A549 treated with AZD9567 at 1 μM for 4 hours (cell line): ENCODE measurements around the gene OR5B2. TPM values are rescaled to one million over a fixed set of nuclear protein-coding genes. Genes with fewer than 3 reads are reported as not detected.

Experiments used
- total RNA-seq: library from RNA; stranded (reverse); fragments of 200-300 nt; extraction: Qiagen RNA extraction; gene quantifications from 5 replicates; pipeline ENCODE4 v1.2.3, GENCODE V29; 2022; ENCODE audit not compliant: insufficient read depth

Gene OR5B2
- total RNA-seq, result not detected in 5 replicates

DNA sequence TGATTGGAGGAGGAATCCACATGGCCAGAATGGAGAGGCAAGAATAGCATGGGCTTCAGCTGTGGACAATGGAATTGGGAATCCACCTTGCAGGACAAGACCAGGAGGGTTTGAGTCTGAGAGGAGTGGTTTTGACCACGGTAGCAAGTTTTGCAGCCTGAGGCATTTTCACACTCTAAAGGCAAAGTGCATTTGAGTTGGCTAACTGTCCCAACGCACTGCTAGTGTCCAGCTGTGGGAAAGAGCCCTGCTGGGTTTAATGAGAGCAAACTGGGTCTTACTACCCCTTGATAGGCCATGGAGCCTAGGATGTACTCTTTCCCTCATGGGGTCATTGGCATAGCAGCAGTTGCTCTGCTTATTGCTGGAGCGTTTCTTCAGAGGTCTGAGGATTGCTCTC, at the start of gene OR5B2:
Gene OR5B2 (minus strand): TSS at position 101 of the 400 bp plus-strand sequence. CDS start 4,860 bp downstream, outside the sequence.

DNA sequence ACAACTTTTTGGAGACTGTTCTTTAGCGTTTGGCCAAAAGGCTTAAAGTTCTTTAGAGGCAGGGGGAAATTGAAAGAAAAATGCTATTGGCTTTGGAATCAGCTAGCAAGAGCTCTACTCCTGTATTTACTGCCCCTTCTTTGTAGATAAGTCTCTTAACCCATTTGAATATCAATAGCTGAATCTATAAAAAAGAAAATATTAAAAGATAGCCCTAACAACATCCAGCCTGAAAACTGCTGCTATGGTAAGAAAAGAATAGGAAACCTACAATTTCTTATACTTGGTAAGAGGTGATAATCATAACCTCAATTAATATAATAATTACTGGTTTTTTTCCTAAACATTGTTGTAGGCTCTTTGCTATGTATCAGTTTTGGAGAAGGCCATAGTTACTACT, 14.2 kb upstream of the OR5B2 start, which contains the start of gene OR5B12:
Gene OR5B12 (minus strand): TSS at position 101 of the 400 bp plus-strand sequence. CDS start 2,085 bp downstream, outside the sequence.

DNA sequence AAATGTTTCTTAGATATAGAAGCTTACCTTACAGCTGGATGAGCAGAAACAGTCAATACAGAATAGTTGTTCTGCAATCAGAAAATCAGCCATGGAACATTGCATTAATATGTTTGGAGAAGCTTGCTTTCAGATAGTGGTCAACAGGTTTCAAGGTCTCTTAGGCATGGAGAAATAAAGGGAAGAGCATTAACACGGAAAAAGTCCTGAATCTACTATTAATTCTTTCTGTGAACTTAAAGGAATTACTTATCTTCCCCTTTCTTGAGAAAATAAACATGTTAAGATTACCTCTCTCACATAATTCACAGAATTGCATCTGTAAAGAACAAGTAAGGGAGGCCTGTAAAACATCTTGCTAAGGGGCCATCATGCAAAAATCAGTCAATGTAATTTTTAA, 21.1 kb downstream of the OR5B2 start, which contains the start of gene OR5B3:
Gene OR5B3 (minus strand): TSS at position 101 of the 400 bp plus-strand sequence. CDS start 3,465 bp downstream, outside the sequence.

Other genes starting within 250 kb of the OR5B2 start
- gene OR9Q2, start 239.1 kb downstream of the OR5B2 start, total RNA-seq, result not detected in 5 replicates
- gene OR1S2, start 224.0 kb downstream of the OR5B2 start, total RNA-seq, result not detected in 5 replicates
- not detected in 5 replicates for gene OR1S1, start 215.4 kb downstream of the OR5B2 start, total RNA-seq
- not detected in 5 replicates for gene OR10Q1, start 199.2 kb downstream of the OR5B2 start, total RNA-seq
- gene OR10W1, start 159.9 kb downstream of the OR5B2 start, total RNA-seq, result not detected in 5 replicates
- not detected in 5 replicates for gene OR5B17, start 69.1 kb downstream of the OR5B2 start, total RNA-seq
- not detected in 5 replicates for gene OR5B3, start 21.2 kb downstream of the OR5B2 start, total RNA-seq
- gene OR5B12, start 14.1 kb upstream of the OR5B2 start, total RNA-seq, result not detected in 5 replicates
- gene OR5B21, start 80.0 kb upstream of the OR5B2 start, total RNA-seq, result not detected in 5 replicates
- gene LPXN, start 147.7 kb upstream of the OR5B2 start, total RNA-seq, result 1.1 to 2.8 TPM (median 2.3 TPM) in 5 replicates
- 29.7 to 43.8 TPM (median 34.6 TPM) in 5 replicates for gene ZFP91, start 150.9 kb upstream of the OR5B2 start, total RNA-seq
- gene CNTF, start 194.5 kb upstream of the OR5B2 start, total RNA-seq, result 1.1 to 1.5 TPM (median 1.3 TPM) in 4 of 5 replicates, not detected in the other